Cardiac septum (tissue), 1 donor: Measurements from ENCODE around the gene SMURF1. TPM values are rescaled to one million over a fixed set of nuclear protein-coding genes. Genes with fewer than 3 reads are reported as not detected.
"Not testable (repeated sequence)": the region's sequence is repeated elsewhere in the genome, so short reads cannot be mapped to it uniquely, and the experiment has no call there.

Experiments
- DNase-seq: peaks from one replicate; pipeline ENCODE4 v3.0.0-alpha.2; 2020; ENCODE audit warnings: low spot score
- intact Hi-C: fragments of 100-400 bp; cut with DNase I; formaldehyde crosslinking; loops from one replicate; pipeline ENCODE4 v1.14.0; 2022
- total RNA-seq: library from RNA; stranded (reverse); fragmentation: NEBNext Ultra II Directional; extraction: Animal tissue kit (Norgen Biotek cat#: 25700); gene quantifications from one replicate; pipeline ENCODE4 v1.2.1, GENCODE V29; 2021
- donor health status: DM: no; HTN: no; CAD: no.

SMURF1 gene
- total RNA-seq, 1 donor from 2014 or later: 13.2 TPM

- DNase-seq: no peak
- intact Hi-C loops: no loop called here
Measured at GRCh38 chr7:99102809-99103690, 40.9 kb downstream of the SMURF1 start.

- no peak for DNase-seq
- intact Hi-C loops: no loop called here
Measured at GRCh38 chr7:99102361-99102760, 41.5 kb downstream of the SMURF1 start.

- DNase-seq, intact Hi-C loops: not testable (repeated sequence)
Measured at GRCh38 chr7:99101516-99101915, 42.4 kb downstream of the SMURF1 start.

- no peak for DNase-seq
- intact Hi-C loops: no loop called here
Measured at GRCh38 chr7:99099499-99100077, 44.3 kb downstream of the SMURF1 start.

- intact Hi-C loops: no loop called here
- no peak for DNase-seq
Measured at GRCh38 chr7:99098824-99099498, 44.9 kb downstream of the SMURF1 start.

- intact Hi-C loops: no loop called here
Measured at GRCh38 chr7:99098286-99098823, 45.6 kb downstream of the SMURF1 start.

GRCh38 chr7:99097730-99098129, 46.2 kb downstream of the SMURF1 start:
- DNase-seq: no peak
- intact Hi-C loops: no loop called here

More at GRCh38 chr7:99098286-99098823, 45.6 kb downstream of the SMURF1 start:
- DNase-seq: no peak

- intact Hi-C loops: no loop called here
- DNase-seq: no peak
Measured at GRCh38 chr7:99096124-99096887, 47.6 kb downstream of the SMURF1 start.

GRCh38 chr7:99095698-99096097, 48.2 kb downstream of the SMURF1 start:
- no peak for DNase-seq
- intact Hi-C loops: no loop called here

- intact Hi-C loops: no loop called here
- no peak for DNase-seq
Measured at GRCh38 chr7:99094401-99094800, 49.5 kb downstream of the SMURF1 start.

- intact Hi-C loops: no loop called here
- DNase-seq: no peak
Measured at GRCh38 chr7:99092064-99092720, 51.7 kb downstream of the SMURF1 start.

GRCh38 chr7:99090771-99091542, 53.0 kb downstream of the SMURF1 start:
- no peak for DNase-seq
- intact Hi-C loops: no loop called here

GRCh38 chr7:99089914-99090629, 53.8 kb downstream of the SMURF1 start:
- no peak for DNase-seq
- intact Hi-C loops: no loop called here

- intact Hi-C loops: no loop called here
- no peak for DNase-seq
Measured at GRCh38 chr7:99086944-99087343, 57.0 kb downstream of the SMURF1 start.

GRCh38 chr7:99086532-99086931, 57.4 kb downstream of the SMURF1 start:
- intact Hi-C loops: no loop called here
- no peak for DNase-seq

- intact Hi-C loops: no loop called here
- no peak for DNase-seq
Measured at GRCh38 chr7:99083733-99084132, 60.2 kb downstream of the SMURF1 start.

GRCh38 chr7:99083068-99083651, 60.7 kb downstream of the SMURF1 start:
- intact Hi-C loops: no loop called here
- DNase-seq: no peak
